K562 (cell line): Measurements from ENCODE around the gene ADAMTSL3. TPM values are rescaled to one million over a fixed set of nuclear protein-coding genes. Genes with fewer than 3 reads are reported as not detected.

Source experiments
- CEBPB ChIP-seq: fragments of 450-650 bp; IDR thresholded peaks from 2 replicates; pipeline ENCODE4 v1.6.1; 2016; ENCODE audit warnings: missing genetic modification characterization, missing compliant biosample characterization
- ETV5 ChIP-seq: sonication (generic); formaldehyde crosslinking; IDR thresholded peaks from 2 replicates; pipeline ENCODE4 v1.4.0; 2020; ENCODE audit warnings: low read depth, mild to moderate bottlenecking, missing genetic modification reagents
- RBM22 ChIP-seq: fragments of 200-400 bp; formaldehyde crosslinking; IDR thresholded peaks from 2 replicates; pipeline ENCODE4 v1.6.1; 2018; ENCODE audit warnings: low read length, low read depth; ENCODE audit not compliant: poor library complexity, severe bottlenecking
- polyA plus RNA-seq, 8 experiments: library from polyadenylated mRNA; depleted of rRNA in 4 of 8; stranded (reverse) in 5 of 8; unstranded in 3 of 8; fragments of >200 nt; fragmentation: Nextera tagmentation in 2 of 8; fragmentation: Illumina TruSeq in 1 of 8; extraction: Ambion mirVana in 2 of 8; extraction: Trizol in 1 of 8; gene quantifications; 2 replicates each; pipeline versions ENCODE4 v1.2.1 to v1.2.3, GENCODE V29; 2011 to 2014; ENCODE audit warnings: inconsistent platforms in 1 of 8, missing spikeins in 1 of 8
- total RNA-seq, 7 experiments: library from RNA; depleted of rRNA in 6 of 7; stranded (reverse); fragments of >200 nt in 6 of 7; fragmentation: Illumina TruSeq in 2 of 7; extraction: Trizol in 2 of 7; gene quantifications; 2 replicates each; pipeline versions ENCODE4 v1.2.1 to v1.2.3, GENCODE V29; 2011 to 2021; ENCODE audit warnings: low replicate concordance in 1 of 7
- TF ChIP-seq, protein P1 (sequence below), 2 experiments: fragments of 450-650 bp in 1 of 2; sonication (generic) in 1 of 2; formaldehyde crosslinking in 1 of 2; IDR thresholded peaks; 2 replicates each; pipeline versions ENCODE4 v1.7.1 to v1.9.0; 2016 to 2022; ENCODE audit warnings: inconsistent platforms in 1 of 2, mild to moderate bottlenecking in 1 of 2, missing genetic modification reagents in 1 of 2

Gene ADAMTSL3
- total and polyA plus RNA-seq, 9 of the 15 experiments (the other 6 are each of a cell fraction or from before 2014, with no cell fraction given) = 0.01 to 0.18 (median 0.07) TPM; not detected in 3

GRCh38 chr15:83843471-83843871 is 189.5 kb downstream of the ADAMTSL3 start (continued):
- TF ChIP-seq, protein P1, sequence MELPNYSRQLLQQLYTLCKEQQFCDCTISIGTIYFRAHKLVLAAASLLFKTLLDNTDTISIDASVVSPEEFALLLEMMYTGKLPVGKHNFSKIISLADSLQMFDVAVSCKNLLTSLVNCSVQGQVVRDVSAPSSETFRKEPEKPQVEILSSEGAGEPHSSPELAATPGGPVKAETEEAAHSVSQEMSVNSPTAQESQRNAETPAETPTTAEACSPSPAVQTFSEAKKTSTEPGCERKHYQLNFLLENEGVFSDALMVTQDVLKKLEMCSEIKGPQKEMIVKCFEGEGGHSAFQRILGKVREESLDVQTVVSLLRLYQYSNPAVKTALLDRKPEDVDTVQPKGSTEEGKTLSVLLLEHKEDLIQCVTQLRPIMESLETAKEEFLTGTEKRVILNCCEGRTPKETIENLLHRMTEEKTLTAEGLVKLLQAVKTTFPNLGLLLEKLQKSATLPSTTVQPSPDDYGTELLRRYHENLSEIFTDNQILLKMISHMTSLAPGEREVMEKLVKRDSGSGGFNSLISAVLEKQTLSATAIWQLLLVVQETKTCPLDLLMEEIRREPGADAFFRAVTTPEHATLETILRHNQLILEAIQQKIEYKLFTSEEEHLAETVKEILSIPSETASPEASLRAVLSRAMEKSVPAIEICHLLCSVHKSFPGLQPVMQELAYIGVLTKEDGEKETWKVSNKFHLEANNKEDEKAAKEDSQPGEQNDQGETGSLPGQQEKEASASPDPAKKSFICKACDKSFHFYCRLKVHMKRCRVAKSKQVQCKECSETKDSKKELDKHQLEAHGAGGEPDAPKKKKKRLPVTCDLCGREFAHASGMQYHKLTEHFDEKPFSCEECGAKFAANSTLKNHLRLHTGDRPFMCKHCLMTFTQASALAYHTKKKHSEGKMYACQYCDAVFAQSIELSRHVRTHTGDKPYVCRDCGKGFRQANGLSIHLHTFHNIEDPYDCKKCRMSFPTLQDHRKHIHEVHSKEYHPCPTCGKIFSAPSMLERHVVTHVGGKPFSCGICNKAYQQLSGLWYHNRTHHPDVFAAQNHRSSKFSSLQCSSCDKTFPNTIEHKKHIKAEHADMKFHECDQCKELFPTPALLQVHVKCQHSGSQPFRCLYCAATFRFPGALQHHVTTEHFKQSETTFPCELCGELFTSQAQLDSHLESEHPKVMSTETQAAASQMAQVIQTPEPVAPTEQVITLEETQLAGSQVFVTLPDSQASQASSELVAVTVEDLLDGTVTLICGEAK (IDR thresholded peaks at IDR 0.05) = no peak
- TF ChIP-seq, protein P1 (CRISPR knock-in tag; IDR thresholded peaks at IDR 0.05) = no peak
- TF ChIP-seq RBM22 (no peak), CEBPB (tag) (no peak), ETV5 (CRISPR knock-in tag) (no peak)
